ENCODE results near the gene CSH1.
"Not testable (repeated sequence)": the region's sequence is repeated elsewhere in the genome, so short reads cannot be mapped to it uniquely, and the experiment has no call there.

CSH1 gene

DNA sequence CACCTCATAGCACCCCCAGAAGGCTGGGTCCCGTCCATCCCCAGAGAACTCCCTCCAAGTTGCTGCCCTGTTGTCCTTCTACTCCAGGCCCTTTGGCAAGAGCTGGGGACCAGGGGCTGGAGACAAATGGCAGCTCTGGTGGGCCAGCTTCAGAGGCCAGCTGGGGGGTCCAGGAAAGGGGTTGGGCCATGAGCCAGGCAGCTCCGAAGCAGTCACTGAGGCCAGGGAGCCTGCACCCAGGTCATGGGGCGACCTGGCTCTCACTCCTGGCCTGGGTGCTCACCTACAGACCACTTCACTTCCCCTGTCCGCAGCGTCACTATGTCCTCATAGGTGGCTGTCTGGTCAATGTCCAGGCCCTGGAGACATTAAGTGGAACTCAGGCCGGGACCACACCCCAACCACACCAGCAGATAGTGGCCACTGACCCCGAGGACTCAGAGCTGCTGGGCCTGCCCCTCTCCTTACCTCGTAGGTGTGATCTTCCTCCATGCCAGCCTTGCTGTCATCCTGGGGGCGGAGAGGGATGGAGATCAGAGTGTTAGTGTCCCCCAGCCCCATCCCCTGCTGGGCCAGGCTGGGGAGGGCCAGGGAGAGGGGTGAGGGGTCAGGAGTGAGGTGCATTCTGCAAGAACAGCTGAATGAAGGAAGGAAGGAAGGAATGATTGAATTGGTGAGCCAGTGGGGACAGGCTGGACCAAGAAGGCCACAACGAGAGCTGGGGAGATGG lies 32.8 kb upstream of the CSH1 start:
- no peak for DNase-seq (ENCODE audit: low read depth)

DNA sequence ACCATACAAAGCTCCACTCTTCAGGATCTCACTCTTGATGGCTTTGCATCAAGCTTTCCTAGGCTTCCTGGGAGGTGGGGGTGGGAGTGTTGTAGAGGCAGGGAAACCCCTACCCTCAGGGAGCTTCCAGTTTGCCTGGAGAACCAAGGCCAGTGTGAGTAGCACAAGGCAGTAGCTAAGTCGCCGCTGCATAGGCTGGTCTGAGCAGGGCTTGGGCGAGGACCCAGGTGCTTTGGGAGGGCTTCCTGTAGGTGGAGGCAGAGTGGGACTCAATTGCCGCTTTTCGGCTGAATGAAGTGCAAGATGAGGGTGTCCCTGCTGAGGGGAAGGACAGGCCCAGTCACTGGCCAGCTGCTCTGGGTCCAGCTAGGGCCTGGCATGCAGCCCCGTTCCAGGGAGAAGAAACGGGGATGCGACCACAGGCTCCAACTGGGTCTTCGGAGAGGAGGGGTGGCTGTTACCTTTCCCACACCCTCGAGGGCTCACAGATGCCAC lies 31.8 kb upstream of the CSH1 start:
- no peak for DNase-seq (ENCODE audit: low read depth)

DNA sequence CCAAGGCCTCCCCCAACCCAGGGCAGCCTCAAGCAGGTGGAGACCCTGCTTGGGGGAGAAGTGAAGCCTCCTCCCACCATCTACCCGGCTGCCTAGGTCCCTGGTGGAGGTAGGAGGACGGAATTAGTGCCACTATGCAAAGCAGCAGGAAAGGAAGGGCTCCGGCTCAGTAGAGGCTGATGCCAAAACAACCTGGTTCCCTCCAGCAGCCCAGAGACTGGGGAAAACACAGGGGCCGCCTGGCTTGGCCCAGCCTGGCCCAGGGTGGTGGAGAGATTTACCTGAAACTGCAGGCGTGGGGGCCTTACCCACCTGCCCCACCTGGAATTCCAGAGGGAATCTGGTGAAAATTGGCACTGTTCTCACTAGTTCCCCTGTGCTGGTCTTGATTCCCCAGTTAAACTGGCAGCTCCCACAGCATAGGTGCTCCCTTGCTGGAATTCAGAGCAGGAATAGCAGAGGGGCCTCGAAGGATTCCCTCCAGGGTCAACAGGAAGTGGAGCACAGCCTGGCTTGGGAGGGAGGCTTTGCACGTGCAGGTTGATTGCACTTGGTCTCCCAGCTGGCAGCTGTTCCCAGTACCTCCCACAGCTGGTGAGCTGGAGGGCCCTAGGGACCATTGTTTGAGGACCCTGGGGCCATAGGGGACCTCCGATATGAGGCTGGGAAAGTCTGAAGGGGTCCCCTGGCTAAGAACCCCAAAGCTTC lies 31.2 kb upstream of the CSH1 start:
- no peak for DNase-seq (ENCODE audit: low read depth)

DNA sequence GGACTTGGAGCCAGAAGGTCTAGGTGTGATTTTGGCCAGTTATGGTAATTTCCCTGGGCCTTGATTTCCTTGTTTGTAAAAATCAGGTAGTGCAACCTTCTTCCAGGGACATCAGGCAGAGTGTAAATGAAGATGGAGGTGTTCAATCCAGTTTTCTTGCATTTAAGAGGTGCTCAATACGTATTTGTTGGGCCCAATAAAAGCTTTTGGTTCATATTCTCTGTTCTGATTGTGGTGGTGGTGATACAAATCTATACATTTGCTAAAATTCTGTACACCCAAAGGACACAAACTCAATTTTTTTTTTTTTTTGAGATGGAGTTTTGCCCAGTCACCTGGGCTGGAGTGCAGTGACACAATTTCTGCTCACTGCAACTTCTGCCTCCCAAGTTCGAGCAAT lies 29.8 kb upstream of the CSH1 start:
- DNase-seq (ENCODE audit: low read depth) = no peak

DNA sequence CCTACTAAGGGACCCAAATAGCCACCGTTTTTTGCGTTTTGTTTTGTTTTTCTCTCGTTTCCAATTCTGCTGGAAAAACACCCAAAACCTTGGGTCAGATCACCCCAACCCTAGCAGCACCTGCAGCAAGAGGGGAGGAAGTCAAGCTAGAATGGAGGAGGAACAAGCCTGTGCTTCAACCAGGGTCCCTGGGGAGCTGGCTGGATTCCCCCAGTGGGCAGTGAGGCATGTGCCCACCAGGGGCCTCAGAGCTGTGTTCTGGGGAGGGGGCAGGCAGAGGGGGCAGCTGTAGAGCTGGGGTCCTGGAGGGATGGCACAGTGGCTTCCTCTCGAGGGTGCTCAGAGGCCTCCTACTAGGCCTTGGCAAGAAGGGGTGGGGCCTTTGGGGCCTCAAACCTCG lies 29.2 kb upstream of the CSH1 start:
- DNase-seq (ENCODE audit: low read depth) = no peak

DNA sequence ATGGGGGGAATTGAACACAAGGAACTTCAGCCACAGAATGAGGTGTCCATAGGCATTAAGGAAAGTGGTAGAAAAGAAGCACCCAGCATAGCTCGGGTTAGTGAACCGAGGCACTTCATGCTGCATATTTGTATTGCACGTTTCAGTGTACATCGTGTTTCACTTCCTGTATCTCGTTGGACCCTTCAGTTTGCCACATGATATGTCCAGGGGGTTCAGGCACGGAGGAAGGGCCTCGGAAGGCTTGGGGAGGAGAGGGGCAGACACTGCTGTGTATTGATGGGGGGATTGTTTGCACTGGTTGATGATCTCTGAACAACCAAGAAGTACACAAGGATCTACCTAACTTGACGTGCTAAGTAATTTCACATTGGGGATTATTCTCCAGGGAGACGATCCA lies 26.0 kb upstream of the CSH1 start:
- not testable (repeated sequence) for DNase-seq (ENCODE audit: low read depth)

DNA sequence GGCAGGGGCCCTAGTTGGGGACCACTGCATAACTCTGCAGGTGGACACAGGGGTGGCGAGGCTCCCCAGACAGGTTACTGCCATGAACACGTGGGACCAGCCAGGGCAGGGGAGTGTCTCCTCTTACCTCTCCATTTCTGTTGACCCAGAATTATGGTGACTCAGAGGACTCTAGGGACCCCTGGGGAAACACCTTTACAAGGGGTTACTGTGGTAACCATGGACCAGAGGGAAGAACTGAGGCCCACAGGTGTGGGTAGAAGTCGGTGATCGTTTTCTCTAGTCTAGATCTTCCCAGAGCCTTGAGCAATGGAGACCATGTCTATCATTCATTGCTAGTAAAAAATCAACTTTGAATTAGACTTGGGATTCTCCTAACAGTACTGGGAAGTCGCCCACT lies 24.4 kb upstream of the CSH1 start:
- DNase-seq (ENCODE audit: low read depth) = not testable (repeated sequence)

DNA sequence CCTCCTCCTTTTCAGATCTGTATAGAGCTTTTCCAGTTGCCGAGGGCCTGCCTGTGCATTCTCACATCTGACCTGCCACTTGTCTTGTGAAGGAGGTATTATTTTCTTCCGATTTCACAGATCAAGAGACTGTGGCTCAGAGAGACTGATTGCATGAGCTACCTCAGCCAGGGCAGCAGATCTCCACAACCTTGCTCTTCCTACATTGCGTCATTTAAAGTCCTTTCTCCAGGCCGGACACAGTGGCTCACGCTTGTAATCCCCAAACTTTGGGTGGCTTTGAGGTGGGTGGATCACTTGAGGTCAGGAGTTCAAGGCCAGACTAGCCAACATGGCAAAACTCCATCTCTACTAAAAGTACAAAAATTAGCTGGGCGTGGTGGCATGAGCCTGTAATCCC lies 23.7 kb upstream of the CSH1 start:
- not testable (repeated sequence) for DNase-seq (ENCODE audit: low read depth)

DNA sequence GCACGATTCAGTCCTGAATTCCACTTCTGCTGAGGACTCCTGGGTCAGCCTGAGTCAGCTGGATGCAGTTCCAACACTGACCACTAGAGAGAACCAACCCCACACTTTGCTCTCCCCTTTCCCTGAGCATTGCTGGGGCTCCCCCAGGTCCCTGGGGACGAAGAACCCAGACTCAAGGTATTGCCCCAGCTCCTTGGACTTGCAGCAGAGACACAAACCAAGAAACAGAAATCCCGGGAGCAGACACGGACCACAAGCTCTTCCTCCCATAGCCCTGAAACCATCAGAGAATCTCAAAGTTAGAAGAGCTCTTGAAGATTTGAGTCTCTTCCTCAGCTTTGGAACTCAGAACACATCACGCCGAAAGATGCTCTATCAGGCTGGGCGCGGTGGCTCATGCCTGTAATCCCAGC lies 22.9 kb upstream of the CSH1 start:
- DNase-seq (ENCODE audit: low read depth) = peak; percentile 53

DNA sequence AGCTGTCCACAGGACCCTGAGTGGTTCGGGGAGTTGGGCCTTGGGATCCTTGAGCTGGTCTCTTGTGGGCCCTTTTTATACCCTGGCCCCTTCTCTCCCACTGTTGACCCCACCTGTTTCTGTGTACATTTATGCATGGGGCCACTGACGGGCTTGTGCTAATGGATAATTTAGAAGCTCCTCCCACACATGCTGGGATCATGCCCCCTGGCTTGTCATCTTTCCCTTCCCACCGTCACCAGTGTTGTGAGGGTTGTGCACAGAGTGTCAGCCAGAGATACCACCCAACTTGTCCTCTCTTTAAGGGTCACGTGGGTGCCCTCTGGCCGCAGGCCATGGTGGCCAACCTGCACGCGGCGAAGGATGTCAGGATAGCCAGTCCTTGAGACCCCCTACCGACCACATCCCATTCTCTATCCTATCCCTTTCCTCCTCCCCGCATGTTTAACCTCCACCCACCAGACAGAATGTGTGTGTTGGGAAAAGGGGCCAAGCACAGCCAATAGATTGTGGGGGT lies 22.5 kb upstream of the CSH1 start, which contains the start of gene GH1:
Gene GH1 (minus strand): TSS at position 51 of the 517 bp plus-strand sequence. CDS start 63 bp downstream, outside the sequence.
- not testable (repeated sequence) for DNase-seq (ENCODE audit: low read depth)

DNA sequence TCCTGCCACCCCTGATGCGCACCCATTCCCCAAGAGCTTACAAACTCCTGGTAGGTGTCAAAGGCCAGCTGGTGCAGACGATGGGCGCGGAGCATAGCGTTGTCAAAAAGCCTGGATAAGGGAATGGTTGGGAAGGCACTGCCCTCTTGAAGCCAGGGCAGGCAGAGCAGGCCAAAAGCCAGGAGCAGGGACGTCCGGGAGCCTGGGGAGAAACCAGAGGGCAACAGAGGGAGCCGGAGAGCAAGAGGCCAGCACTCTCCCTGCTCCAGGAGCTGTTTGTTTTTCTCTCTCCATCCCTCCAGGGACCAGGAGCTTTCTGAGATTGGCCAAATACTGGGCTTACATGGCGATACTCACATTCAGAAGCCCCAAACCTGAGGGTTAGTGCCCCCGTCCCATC lies 21.9 kb upstream of the CSH1 start:
- no peak for DNase-seq (ENCODE audit: low read depth)

DNA sequence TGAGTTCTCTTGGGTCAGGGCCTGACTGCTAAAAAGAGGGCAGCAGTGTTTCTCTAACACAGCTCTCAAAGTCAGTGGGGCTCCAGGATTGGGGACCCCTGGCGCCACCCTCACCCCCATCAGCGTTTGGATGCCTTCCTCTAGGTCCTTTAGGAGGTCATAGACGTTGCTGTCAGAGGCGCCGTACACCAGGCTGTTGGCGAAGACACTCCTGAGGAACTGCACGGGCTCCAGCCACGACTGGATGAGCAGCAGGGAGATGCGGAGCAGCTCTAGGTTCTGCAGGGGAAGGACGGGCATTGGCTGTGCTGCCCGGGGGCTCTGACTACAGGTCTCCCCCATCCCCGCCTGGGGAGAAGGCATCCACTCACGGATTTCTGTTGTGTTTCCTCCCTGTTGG lies 21.3 kb upstream of the CSH1 start:
- no peak for DNase-seq (ENCODE audit: low read depth)

DNA sequence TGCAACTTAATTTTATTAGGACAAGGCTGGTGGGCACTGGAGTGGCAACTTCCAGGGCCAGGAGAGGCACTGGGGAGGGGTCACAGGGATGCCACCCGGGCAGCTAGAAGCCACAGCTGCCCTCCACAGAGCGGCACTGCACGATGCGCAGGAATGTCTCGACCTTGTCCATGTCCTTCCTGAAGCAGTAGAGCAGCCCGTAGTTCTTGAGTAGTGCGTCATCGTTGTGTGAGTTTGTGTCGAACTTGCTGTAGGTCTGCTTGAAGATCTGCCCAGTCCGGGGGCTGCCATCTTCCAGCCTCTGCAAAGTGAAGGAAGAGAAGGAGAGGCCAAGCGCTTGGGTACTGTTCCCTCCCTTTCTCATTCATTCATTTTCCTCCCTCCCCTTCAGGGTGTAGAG lies 20.8 kb upstream of the CSH1 start:
- DNase-seq (ENCODE audit: low read depth) = not testable (repeated sequence)

DNA sequence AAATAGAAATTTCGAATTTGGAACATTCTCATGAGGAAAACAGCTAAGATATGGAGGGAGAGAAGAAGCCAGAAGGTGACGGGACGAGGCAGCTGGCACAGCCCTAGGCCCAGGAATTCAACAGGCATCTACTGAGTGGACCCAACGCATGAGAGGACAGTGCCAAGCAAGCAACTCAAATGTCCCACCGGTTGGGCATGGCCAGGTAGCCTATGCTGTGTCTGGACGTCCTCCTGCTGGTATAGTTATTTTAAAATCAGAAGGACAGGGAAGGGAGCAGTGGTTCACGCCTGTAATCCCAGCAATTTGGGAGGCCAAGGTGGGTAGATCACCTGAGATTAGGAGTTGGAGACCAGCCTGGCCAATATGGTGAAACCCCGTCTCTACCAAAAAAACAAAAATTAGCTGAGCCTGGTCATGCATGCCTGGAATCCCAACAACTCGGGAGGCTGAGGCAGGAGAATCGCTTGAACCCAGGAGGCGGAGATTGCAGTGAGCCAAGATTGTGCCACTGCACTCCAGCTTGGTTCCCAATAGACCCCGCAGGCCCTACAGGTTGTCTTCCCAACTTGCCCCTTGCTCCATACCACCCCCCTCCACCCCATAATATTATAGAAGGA lies 20.3 kb upstream of the CSH1 start:
- no peak for DNase-seq (ENCODE audit: low read depth)

DNA sequence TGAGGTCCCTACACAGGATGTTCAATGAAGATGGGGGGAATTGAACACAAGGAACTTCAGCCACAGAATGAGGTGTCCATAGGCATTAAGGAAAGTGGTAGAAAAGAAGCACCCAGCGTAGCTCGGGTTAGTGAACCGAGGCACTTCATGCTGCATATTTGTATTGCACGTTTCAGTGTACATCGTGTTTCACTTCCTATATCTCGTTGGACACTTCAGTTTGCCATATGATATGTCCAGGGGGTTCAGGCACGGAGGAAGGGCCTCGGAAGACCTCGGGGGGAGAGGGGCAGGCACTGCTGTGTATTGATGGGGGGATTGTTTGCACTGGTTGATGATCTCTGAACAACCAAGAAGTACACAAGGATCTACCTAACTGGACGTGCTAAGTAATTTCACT lies 19.4 kb upstream of the CSH1 start:
- DNase-seq (ENCODE audit: low read depth) = not testable (repeated sequence)

DNA sequence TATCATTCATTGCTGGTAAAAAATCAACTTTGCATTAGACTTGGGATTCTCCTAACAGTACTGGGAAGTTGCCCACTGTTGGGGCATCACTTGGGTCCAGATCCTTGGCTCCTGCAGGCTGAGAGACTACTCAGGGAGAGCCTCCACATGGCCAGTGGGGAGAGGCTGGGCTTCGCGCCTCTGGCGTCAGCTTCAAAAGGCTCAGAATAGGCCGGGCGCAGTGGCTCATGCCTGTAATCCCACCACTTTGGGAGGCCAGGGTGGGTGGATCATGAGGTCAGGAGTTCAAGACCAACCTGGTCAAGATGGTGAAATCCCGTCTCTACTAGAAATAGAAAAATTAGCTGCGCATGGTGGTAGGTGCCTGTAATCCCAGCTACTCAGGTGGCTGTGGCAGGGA lies 18.1 kb upstream of the CSH1 start:
- DNase-seq (ENCODE audit: low read depth) = no peak

DNA sequence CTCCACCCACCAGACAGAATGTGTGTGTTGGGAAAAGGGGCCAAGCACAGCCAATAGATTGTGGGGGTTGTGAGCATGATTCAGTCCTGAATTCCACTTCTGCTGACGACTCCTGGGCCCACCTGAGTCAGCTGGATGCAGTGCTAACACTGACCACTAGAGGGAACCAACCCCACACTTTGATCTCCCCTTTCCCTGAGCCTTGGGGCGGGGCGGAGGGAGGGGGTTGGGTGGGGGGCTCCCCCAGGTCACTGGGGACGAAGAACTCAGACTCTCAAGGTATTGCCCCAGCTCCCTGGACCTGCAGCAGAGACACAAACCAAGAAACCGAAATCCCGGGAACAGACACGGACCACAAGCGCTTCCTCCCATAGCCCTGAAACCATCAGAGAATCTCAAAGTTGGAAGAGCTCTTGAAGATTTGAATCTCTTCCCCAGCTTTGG lies 15.3 kb upstream of the CSH1 start:
- peak; percentile 37 for DNase-seq (ENCODE audit: low read depth)

DNA sequence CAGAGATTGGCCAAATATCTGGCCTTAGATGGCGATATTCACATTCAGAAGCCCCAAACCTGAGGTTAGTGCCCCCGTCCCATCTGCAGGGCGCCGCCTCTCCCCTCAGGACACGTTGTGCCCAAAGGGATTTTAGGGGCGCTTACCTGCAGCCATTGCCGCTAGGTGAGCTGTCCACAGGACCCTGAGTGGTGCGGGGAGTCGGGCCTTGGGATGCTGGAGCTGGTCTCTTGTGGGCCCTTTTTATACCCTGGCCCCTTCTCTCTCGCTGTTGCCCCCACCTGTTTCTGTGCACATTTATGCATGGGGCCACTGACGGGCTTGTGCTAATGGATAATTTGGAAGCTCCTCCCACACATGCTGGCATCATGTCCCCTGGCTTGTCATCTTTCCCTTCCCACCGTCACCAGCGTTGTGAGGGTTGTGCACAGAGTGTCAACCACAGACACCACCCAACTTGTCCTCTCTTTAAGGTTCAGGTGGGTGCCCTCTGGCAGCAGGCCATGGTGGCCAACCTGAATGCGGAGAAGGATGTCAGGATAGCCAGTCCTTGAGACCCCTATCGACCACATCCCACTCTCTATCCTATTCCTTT lies 14.8 kb upstream of the CSH1 start, which contains the start of gene CSHL1:
Gene CSHL1 (minus strand): TSS at position 218 of the 595 bp plus-strand sequence. CDS start 62 bp downstream, at position 156.
- no peak for DNase-seq (ENCODE audit: low read depth)

DNA sequence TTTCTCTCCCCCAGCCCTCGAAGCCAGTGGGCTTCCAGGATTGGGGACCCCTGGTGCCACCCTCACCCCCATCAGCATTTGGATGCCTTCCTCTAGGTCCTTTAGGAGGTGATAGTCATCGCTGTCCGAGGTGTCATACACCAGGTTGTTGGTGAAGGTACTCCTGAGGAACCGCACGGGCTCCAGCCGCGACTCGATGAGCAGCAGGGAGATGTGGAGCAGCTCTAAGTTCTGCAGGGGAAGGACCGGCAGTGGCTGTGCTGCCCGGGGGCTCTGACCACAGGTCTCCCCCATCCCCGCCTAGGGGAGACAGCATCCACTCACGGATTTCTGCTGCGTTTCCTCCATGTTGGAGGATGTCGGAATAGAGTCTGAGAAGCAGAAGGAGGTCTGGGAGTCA lies 13.7 kb upstream of the CSH1 start:
- no peak for DNase-seq (ENCODE audit: low read depth)

DNA sequence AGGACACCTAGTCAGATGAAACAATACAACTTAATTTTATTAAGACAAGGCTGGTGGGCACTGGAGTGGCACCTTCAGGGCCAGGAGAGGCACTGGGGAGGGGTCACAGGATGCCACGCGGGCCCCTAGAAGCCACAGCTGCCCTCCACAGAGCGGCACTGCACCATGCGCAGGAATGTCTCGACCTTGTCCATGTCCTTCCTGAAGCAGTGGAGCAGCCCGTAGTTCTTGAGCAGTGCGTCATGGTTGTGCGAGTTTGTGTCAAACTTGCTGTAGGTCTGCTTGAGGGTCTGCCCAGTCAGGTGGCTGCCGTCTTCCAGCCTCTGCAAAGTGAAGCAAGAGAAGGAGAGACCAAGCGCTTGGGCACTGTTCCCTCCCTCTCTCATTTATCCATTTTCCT lies 13.2 kb upstream of the CSH1 start:
- not testable (repeated sequence) for DNase-seq (ENCODE audit: low read depth)

DNA sequence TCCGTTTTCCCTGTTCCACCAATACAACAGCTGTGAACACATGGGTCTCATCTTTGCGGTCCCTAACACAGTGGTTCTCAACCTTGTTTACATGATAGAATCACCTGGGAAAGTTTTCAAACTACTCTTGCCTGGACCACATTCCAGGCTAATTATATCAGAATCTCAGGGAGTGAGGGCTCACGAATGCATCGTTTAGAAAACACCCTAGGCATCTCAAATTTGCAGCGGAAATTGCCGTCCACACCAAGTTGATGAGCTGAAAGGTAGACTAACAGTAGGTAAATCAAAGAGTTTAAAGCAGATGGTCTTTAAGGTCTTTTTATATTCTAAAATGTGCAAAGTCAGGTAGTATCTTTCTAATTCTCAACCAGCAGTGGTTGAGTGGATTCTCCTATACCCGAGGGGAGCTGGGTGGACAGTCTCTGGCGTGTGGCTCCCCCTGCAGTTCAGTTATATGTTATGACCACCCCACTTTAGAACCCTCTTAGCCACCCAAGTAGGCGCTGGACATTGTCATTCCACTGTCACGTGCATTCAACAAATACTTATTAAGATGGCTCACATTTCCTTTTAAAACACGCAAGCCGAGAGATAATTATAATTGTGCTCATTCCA lies 10.9 kb upstream of the CSH1 start:
- not testable (repeated sequence) for DNase-seq (ENCODE audit: low read depth)

DNA sequence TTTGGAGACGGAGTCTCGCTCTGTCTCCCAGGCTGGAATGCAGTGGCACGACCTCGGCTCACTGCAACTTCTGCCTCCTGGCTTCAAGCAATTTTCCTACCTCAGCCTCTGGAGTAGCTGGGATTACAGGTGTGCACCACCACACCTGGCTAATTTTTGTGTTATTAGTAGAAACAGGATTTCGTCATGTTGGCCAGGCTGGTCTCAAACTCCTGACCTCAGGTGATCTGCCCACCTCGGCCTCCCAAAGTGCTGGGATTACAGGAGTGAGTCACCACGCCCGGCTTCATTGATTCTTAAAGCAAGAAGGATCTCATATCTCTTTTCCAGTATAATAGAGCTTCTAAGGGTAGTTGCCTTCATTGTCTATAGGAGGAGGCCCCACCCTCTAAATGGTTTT lies 8.4 kb upstream of the CSH1 start:
- not testable (repeated sequence) for DNase-seq (ENCODE audit: low read depth)

All from stimulated activated CD8-positive, alpha-beta memory T cell treated with anti-CD3 and anti-CD28 coated beads, Interleukin-15, amount 100 ng/mL, for 1 hour (primary cell).